ENCODE measurements around the gene TAL1.

The TAL1 gene

DNA sequence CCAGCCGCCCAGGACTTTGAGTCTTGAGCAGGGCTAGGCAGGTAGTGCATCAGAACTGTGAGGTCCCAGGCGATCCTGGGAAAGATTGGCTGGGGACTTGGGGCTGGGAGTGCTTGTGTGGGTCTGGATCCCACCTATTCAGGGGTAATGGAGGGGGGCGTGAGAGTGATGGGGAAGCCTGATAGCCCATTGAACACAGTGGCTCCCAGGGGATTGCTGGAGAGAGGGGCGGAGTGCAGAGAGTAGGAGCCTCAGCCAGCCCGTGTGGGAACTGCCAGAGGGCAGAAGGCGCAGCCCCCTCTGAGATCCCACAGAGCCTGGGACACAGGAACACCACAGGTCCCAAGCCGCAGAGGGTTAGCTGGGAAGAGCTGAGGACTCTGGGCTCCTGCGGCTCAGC is 22.9 kb downstream of the TAL1 start:
- Histone ChIP-seq H2AFZ (ENCODE audit: insufficient read depth, low read length, poor library complexity) (no peak overlapping the region), H3K18ac (ENCODE audit: low read length) (no peak overlapping the region), H2BK120ac (ENCODE audit: insufficient read depth, low read length, poor library complexity) (no peak overlapping the region), H3K9me3 (ENCODE audit: insufficient read depth, low read depth, low read length) (peaks cover 1% of the 10 kb centered on the region), H3K27me3 (ENCODE audit: insufficient read depth, low read length) (peaks cover 7% of the 10 kb centered on the region), H2AK5ac (ENCODE audit: low read length) (no peak overlapping the region), H3K14ac (ENCODE audit: low read length) (no peak overlapping the region), H3K79me1 (ENCODE audit: low read length) (no peaks in the 10 kb centered on the region), H4K91ac (ENCODE audit: low read depth, low read length) (no peak overlapping the region), H3K27ac (ENCODE audit: low read depth, low read length) (no peak overlapping the region), H4K12ac (ENCODE audit: low read depth, low read length) (no peak overlapping the region), H4K8ac (ENCODE audit: low read depth, low read length) (no peak overlapping the region), H3K23ac (ENCODE audit: low read length) (no peak overlapping the region), H3K79me2 (ENCODE audit: control insufficient read depth, insufficient read depth, low read length, poor library complexity) (no peaks in the 10 kb centered on the region), H3K4me3 (ENCODE audit: low read depth, low read length) (no peak overlapping the region), H3K9ac (ENCODE audit: low read length) (no peak overlapping the region), H3K4ac (ENCODE audit: low read depth, low read length) (no peak overlapping the region), H3K36me3 (ENCODE audit: control insufficient read depth in 1 of 2, insufficient read depth in 2 of 2, low read length in 2 of 2) (no peaks in the 10 kb centered on the region), H3K4me2 (ENCODE audit: low read length) (no peak overlapping the region), H3K4me1 (ENCODE audit: control insufficient read depth in 1 of 2, insufficient read depth in 2 of 2, low read length in 2 of 2) (peaks cover 0 to 5% of the 10 kb centered on the region in 2 experiments), H2BK5ac (ENCODE audit: low read depth, low read length, poor library complexity) (no peak overlapping the region), H2BK12ac (ENCODE audit: low read length) (no peak overlapping the region)
- WGBS (ENCODE audit: extremely low coverage, insufficient coverage, insufficient read length): no CpG with 5 or more reads among the region's 8 CpGs
- no peak for DNase-seq

DNA sequence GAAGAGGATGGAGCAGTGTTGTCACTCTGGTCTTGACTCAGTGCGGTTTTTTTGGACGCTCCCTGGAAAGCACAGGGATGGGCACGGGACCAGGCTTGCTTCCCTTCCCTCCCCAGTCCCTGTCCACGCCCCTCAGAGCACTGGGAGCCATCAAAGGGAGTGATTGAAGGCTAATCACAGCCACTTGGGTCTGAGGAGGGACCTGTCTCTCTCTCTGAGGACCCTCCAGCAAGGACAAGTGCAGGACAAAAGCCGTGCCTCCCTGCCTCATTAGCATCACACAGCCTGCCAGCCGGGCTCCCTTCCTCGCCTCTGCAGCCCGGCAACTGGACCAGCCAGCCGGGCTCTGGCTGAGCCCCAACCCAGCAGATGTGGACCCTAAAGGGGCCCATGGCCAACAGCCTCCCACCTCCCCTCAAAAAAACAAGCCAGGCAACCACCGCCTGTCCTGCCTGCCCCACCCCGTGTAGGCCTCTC is 23.6 kb downstream of the TAL1 start:
- no peak for DNase-seq
- no CpG with 5 or more reads among the region's 11 CpGs for WGBS (ENCODE audit: extremely low coverage, insufficient coverage, insufficient read length)
- H4K12ac ChIP-seq (ENCODE audit: low read depth, low read length): no peak overlapping the region
- H3K27ac ChIP-seq (ENCODE audit: low read depth, low read length): no peak overlapping the region
- no peaks in the 10 kb centered on the region for H3K79me1 ChIP-seq (ENCODE audit: low read length)
- no peak overlapping the region for H2AK5ac ChIP-seq (ENCODE audit: low read length)
- no peaks in the 10 kb centered on the region for H3K79me2 ChIP-seq (ENCODE audit: control insufficient read depth, insufficient read depth, low read length, poor library complexity)
- no peak overlapping the region for H3K9ac ChIP-seq (ENCODE audit: low read length)
- H2BK120ac ChIP-seq (ENCODE audit: insufficient read depth, low read length, poor library complexity): no peak overlapping the region
- H3K4me3 ChIP-seq (ENCODE audit: low read depth, low read length): no peak overlapping the region
- H3K23ac ChIP-seq (ENCODE audit: low read length): no peak overlapping the region
- H2BK5ac ChIP-seq (ENCODE audit: low read depth, low read length, poor library complexity): no peak overlapping the region
- H4K8ac ChIP-seq (ENCODE audit: low read depth, low read length): no peak overlapping the region
- peaks cover 1% of the 10 kb centered on the region for H3K9me3 ChIP-seq (ENCODE audit: insufficient read depth, low read depth, low read length)
- H3K36me3 ChIP-seq (ENCODE audit: control insufficient read depth in 1 of 2, insufficient read depth in 2 of 2, low read length in 2 of 2): no peaks in the 10 kb centered on the region
- H3K27me3 ChIP-seq (ENCODE audit: insufficient read depth, low read length): peaks cover 7% of the 10 kb centered on the region
- no peak overlapping the region for H3K14ac ChIP-seq (ENCODE audit: low read length)
- no peak overlapping the region for H3K4me2 ChIP-seq (ENCODE audit: low read length)
- no peak overlapping the region for H4K91ac ChIP-seq (ENCODE audit: low read depth, low read length)
- no peak overlapping the region for H3K18ac ChIP-seq (ENCODE audit: low read length)
- no peak overlapping the region for H3K4ac ChIP-seq (ENCODE audit: low read depth, low read length)
- peaks cover 0 to 5% of the 10 kb centered on the region in 2 experiments for H3K4me1 ChIP-seq (ENCODE audit: control insufficient read depth in 1 of 2, insufficient read depth in 2 of 2, low read length in 2 of 2)
- H2AFZ ChIP-seq (ENCODE audit: insufficient read depth, low read length, poor library complexity): no peak overlapping the region
- H2BK12ac ChIP-seq (ENCODE audit: low read length): no peak overlapping the region

DNA sequence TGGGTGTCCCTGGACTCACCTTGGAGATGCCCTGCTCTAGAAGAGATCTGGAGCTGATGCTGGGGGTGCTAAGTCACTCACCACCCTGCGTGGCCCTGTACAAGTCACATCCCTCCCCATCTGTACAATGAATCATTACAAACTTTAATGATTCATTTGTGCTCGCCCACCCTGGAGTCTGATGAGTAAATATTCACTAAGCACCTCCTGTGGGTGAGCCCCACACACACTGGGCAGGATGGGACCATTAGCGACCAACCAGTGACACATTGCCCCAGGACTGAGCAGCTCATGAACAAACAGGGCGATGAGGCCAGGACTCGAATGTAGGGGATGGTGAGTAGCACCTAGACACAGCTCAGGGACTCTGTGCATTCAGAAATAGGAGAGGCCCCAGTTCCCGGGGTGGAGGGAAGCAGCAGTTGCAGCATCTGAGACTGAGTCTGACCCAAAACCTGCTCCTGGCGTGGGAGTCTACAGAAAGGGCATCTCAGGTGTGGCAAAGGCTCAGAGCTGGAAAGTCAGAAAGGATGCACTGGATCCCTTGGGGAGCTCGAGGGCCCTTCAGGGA is 24.1 kb downstream of the TAL1 start:
- no peak overlapping the region for H3K18ac ChIP-seq (ENCODE audit: low read length)
- no peak overlapping the region for H3K23ac ChIP-seq (ENCODE audit: low read length)
- no peak for DNase-seq
- no peak overlapping the region for H2BK12ac ChIP-seq (ENCODE audit: low read length)
- H4K8ac ChIP-seq (ENCODE audit: low read depth, low read length): no peak overlapping the region
- H3K79me1 ChIP-seq (ENCODE audit: low read length): no peaks in the 10 kb centered on the region
- no peaks in the 10 kb centered on the region for H3K79me2 ChIP-seq (ENCODE audit: control insufficient read depth, insufficient read depth, low read length, poor library complexity)
- no peak overlapping the region for H2BK5ac ChIP-seq (ENCODE audit: low read depth, low read length, poor library complexity)
- H2AK5ac ChIP-seq (ENCODE audit: low read length): no peak overlapping the region
- peaks cover 0 to 5% of the 10 kb centered on the region in 2 experiments for H3K4me1 ChIP-seq (ENCODE audit: control insufficient read depth in 1 of 2, insufficient read depth in 2 of 2, low read length in 2 of 2)
- H3K27me3 ChIP-seq (ENCODE audit: insufficient read depth, low read length): peaks cover 7% of the 10 kb centered on the region
- no peak overlapping the region for H3K14ac ChIP-seq (ENCODE audit: low read length)
- no peak overlapping the region for H3K4ac ChIP-seq (ENCODE audit: low read depth, low read length)
- no peak overlapping the region for H3K4me3 ChIP-seq (ENCODE audit: low read depth, low read length)
- no CpG with 5 or more reads among the region's 8 CpGs for WGBS (ENCODE audit: extremely low coverage, insufficient coverage, insufficient read length)
- H3K27ac ChIP-seq (ENCODE audit: low read depth, low read length): no peak overlapping the region
- H2AFZ ChIP-seq (ENCODE audit: insufficient read depth, low read length, poor library complexity): no peak overlapping the region
- no peaks in the 10 kb centered on the region for H3K36me3 ChIP-seq (ENCODE audit: control insufficient read depth in 1 of 2, insufficient read depth in 2 of 2, low read length in 2 of 2)
- H3K4me2 ChIP-seq (ENCODE audit: low read length): no peak overlapping the region
- peaks cover 1% of the 10 kb centered on the region for H3K9me3 ChIP-seq (ENCODE audit: insufficient read depth, low read depth, low read length)
- no peak overlapping the region for H4K12ac ChIP-seq (ENCODE audit: low read depth, low read length)
- no peak overlapping the region for H4K91ac ChIP-seq (ENCODE audit: low read depth, low read length)
- H3K9ac ChIP-seq (ENCODE audit: low read length): no peak overlapping the region
- H2BK120ac ChIP-seq (ENCODE audit: insufficient read depth, low read length, poor library complexity): no peak overlapping the region

DNA sequence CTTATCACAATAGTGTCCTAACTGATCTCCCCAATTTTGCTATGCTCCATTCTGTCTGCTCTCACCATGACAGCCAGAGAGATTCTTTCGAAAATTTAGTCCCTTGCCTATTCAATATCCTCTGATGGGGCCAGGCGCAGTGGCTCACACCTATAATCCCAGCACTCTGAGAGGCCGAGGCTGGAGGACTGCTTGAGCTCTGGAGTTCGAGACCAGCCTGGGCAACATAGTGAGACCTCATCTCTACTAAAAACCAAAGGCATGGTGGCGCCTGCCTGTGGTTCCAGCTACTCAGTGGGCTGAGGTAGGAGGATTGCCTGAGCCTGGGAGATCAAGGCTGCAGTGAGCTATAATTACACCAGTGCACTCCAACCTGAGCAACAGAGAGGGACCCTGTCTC is 26.1 kb downstream of the TAL1 start:
- Histone ChIP-seq H2BK12ac (ENCODE audit: low read length) (no peak overlapping the region), H2BK5ac (ENCODE audit: low read depth, low read length, poor library complexity) (no peak overlapping the region), H3K36me3 (ENCODE audit: control insufficient read depth in 1 of 2, insufficient read depth in 2 of 2, low read length in 2 of 2) (no peaks in the 10 kb centered on the region), H3K79me2 (ENCODE audit: control insufficient read depth, insufficient read depth, low read length, poor library complexity) (no peaks in the 10 kb centered on the region), H4K91ac (ENCODE audit: low read depth, low read length) (no peak overlapping the region), H4K12ac (ENCODE audit: low read depth, low read length) (no peak overlapping the region), H2AK5ac (ENCODE audit: low read length) (no peak overlapping the region), H3K18ac (ENCODE audit: low read length) (no peak overlapping the region), H3K14ac (ENCODE audit: low read length) (no peak overlapping the region), H3K27ac (ENCODE audit: low read depth, low read length) (no peak overlapping the region), H4K8ac (ENCODE audit: low read depth, low read length) (no peak overlapping the region), H3K27me3 (ENCODE audit: insufficient read depth, low read length) (peaks cover 7% of the 10 kb centered on the region), H3K9me3 (ENCODE audit: insufficient read depth, low read depth, low read length) (peaks cover 1% of the 10 kb centered on the region), H3K4ac (ENCODE audit: low read depth, low read length) (no peak overlapping the region), H3K4me1 (ENCODE audit: control insufficient read depth in 1 of 2, insufficient read depth in 2 of 2, low read length in 2 of 2) (peaks cover 0 to 5% of the 10 kb centered on the region in 2 experiments), H2BK120ac (ENCODE audit: insufficient read depth, low read length, poor library complexity) (no peak overlapping the region), H3K4me2 (ENCODE audit: low read length) (no peak overlapping the region), H3K4me3 (ENCODE audit: low read depth, low read length) (no peak overlapping the region), H3K23ac (ENCODE audit: low read length) (no peak overlapping the region), H2AFZ (ENCODE audit: insufficient read depth, low read length, poor library complexity) (no peak overlapping the region), H3K9ac (ENCODE audit: low read length) (no peak overlapping the region), H3K79me1 (ENCODE audit: low read length) (no peaks in the 10 kb centered on the region)
- DNase-seq: no peak
- WGBS (ENCODE audit: extremely low coverage, insufficient coverage, insufficient read length): no CpG with 5 or more reads among the region's 5 CpGs
